ENCODE data around the gene TBC1D20. TPM values are rescaled to one million over a fixed set of nuclear protein-coding genes. Genes with fewer than 3 reads are reported as not detected.

The TBC1D20 gene
- total and polyA plus RNA-seq, 2 of the 4 experiments (the other 2 are of a cell fraction) = 39.1 to 42.8 TPM

DNA sequence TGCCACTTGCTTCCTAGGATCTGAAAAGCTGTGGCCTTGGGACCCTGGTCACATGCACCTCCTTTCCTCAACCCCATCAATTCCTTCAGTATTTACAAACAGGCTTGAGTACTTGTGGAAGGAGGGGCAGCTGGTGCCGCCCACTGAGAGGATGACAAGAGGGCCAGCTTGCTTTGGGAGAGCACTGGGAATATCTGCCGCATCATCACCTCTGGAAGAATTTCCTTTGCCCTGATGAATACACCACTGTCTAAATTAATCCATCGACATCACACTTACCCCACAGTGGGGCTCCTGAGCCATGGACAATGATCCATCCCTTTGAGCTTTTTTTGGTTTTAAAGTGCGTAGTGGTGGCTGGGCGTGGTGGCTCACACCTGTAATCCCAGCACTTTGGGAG is 25.9 kb downstream of the TBC1D20 start:
- POLR2A ChIA-PET (ENCODE audit: unreplicated experiment) = no interaction called here

More for the DNA sequence above, 25.9 kb downstream of the TBC1D20 start:
- no peak overlapping the region for H2AK9ac ChIP-seq (replicated peaks; ENCODE audit: low read depth, low read length, poor library complexity)
- no peak overlapping the region for H4K5ac ChIP-seq (ENCODE audit: low read depth, low read length)
- peaks cover 75% of the 10 kb centered on the region for H3K36me3 ChIP-seq (ENCODE audit: control insufficient read depth, insufficient read depth, low read length)
- dilution Hi-C loops (cut with HindIII; ENCODE audit: low sequenced_read_pairs, unreplicated experiment) (no loop called here), in situ Hi-C loops (cut with MboI; ENCODE audit: low sequenced_read_pairs) (no loop called here), intact Hi-C loops (cut with micrococcal nuclease) (no loop called here)
- H3K9me3 ChIP-seq (ENCODE audit: control insufficient read depth, insufficient read depth, low read length) = no peaks in the 10 kb centered on the region
- ATAC-seq (ENCODE audit: low read depth) (no peak), DNase-seq (no peak)
- no peak overlapping the region for H2BK15ac ChIP-seq (ENCODE audit: low read depth, low read length)
- H2BK20ac ChIP-seq (ENCODE audit: low read depth, low read length) = no peak overlapping the region
- no peak overlapping the region for H2AK5ac ChIP-seq (ENCODE audit: low read depth, low read length)
- H2BK120ac ChIP-seq (ENCODE audit: low read depth, low read length) = no peak overlapping the region
- no peak overlapping the region for H2BK5ac ChIP-seq (ENCODE audit: low read depth, low read length, poor library complexity, severe bottlenecking)
- BruUV-seq (replicated peaks) = no TSS peak
- no peak overlapping the region for H3K23ac ChIP-seq (ENCODE audit: low read depth, low read length)
- H3K4me2 ChIP-seq (ENCODE audit: low read depth, low read length) = no peak overlapping the region
- H3K9me1 ChIP-seq (ENCODE audit: insufficient read depth, low read length) = peaks cover 7% of the 10 kb centered on the region; the same call in 1 of the 2 replicates
- CTCF ChIA-PET = interaction anchor here (0.6 to 1.4 kb wide), 3 partner anchors 22 to 42 kb away, joined by 3 read pairs; no protein-coding TSS in a partner anchor
- H3K14ac ChIP-seq (replicated peaks; ENCODE audit: low read depth, low read length) = no peak overlapping the region
- H3K9ac ChIP-seq (ENCODE audit: low read depth, low read length) = no peak overlapping the region
- no peak overlapping the region for H4K91ac ChIP-seq (ENCODE audit: insufficient read depth, low read depth, low read length)
- TF ChIP-seq POLR2A (IDR thresholded peaks at IDR 0.05; ENCODE audit: low read depth, low read length) (no peak), MXI1 (IDR thresholded peaks at IDR 0.05; ENCODE audit: borderline replicate concordance, low read depth, low read length) (no peak), MAFK (IDR thresholded peaks at IDR 0.05; ENCODE audit: low read depth, low read length) (no peak), CEBPB (IDR thresholded peaks at IDR 0.05; ENCODE audit: low read depth, low read length) (no peak), SMC3 (IDR thresholded peaks at IDR 0.05; ENCODE audit: low read depth, low read length) (no peak), RAD21 (IDR thresholded peaks at IDR 0.05; ENCODE audit: low read length) (no peak), FOS (IDR thresholded peaks at IDR 0.05; ENCODE audit: low read depth, low read length) (no peak)
- TF ChIP-seq, protein P1, sequence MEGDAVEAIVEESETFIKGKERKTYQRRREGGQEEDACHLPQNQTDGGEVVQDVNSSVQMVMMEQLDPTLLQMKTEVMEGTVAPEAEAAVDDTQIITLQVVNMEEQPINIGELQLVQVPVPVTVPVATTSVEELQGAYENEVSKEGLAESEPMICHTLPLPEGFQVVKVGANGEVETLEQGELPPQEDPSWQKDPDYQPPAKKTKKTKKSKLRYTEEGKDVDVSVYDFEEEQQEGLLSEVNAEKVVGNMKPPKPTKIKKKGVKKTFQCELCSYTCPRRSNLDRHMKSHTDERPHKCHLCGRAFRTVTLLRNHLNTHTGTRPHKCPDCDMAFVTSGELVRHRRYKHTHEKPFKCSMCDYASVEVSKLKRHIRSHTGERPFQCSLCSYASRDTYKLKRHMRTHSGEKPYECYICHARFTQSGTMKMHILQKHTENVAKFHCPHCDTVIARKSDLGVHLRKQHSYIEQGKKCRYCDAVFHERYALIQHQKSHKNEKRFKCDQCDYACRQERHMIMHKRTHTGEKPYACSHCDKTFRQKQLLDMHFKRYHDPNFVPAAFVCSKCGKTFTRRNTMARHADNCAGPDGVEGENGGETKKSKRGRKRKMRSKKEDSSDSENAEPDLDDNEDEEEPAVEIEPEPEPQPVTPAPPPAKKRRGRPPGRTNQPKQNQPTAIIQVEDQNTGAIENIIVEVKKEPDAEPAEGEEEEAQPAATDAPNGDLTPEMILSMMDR (conservative IDR thresholded peaks at IDR 0.05; ENCODE audit: low read depth, low read length) = no peak
- TF ChIP-seq, protein P2, sequence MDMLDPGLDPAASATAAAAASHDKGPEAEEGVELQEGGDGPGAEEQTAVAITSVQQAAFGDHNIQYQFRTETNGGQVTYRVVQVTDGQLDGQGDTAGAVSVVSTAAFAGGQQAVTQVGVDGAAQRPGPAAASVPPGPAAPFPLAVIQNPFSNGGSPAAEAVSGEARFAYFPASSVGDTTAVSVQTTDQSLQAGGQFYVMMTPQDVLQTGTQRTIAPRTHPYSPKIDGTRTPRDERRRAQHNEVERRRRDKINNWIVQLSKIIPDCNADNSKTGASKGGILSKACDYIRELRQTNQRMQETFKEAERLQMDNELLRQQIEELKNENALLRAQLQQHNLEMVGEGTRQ (IDR thresholded peaks at IDR 0.05; ENCODE audit: low read depth, low read length) = no peak
- TF ChIP-seq, protein P3, sequence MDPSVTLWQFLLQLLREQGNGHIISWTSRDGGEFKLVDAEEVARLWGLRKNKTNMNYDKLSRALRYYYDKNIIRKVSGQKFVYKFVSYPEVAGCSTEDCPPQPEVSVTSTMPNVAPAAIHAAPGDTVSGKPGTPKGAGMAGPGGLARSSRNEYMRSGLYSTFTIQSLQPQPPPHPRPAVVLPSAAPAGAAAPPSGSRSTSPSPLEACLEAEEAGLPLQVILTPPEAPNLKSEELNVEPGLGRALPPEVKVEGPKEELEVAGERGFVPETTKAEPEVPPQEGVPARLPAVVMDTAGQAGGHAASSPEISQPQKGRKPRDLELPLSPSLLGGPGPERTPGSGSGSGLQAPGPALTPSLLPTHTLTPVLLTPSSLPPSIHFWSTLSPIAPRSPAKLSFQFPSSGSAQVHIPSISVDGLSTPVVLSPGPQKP (IDR thresholded peaks at IDR 0.05; ENCODE audit: borderline replicate concordance, low read depth, low read length) = no peak
- H3K4me3 ChIP-seq (ENCODE audit: insufficient read depth, low read depth, low read length) = no peak overlapping the region
- WGBS, 2 experiments (ENCODE audit: extremely low coverage in 2 of 2, insufficient read length in 1 of 2) = no CpG with 5 or more reads among the region's 5 CpGs
- no peak overlapping the region for H2AFZ ChIP-seq (replicated peaks; ENCODE audit: low read length, poor library complexity)
- no peak overlapping the region for H4K8ac ChIP-seq (ENCODE audit: low read depth in 2 of 2, low read length in 2 of 2)
- H3K4ac ChIP-seq (ENCODE audit: low read depth, low read length) = no peak overlapping the region
- H3K56ac ChIP-seq (ENCODE audit: extremely low read depth, insufficient read depth, low read length) = no peak overlapping the region
- H4K20me1 ChIP-seq (ENCODE audit: insufficient read depth, low read length) = peaks cover 17% of the 10 kb centered on the region
- H3K27me3 ChIP-seq (ENCODE audit: control insufficient read depth, insufficient read depth, low read length) = no peaks in the 10 kb centered on the region
- no peak overlapping the region for H3K18ac ChIP-seq (ENCODE audit: low read depth, low read length)
- no peaks in the 10 kb centered on the region for H3K4me1 ChIP-seq (ENCODE audit: control insufficient read depth, insufficient read depth, low read length)
- H3K79me1 ChIP-seq (ENCODE audit: low read depth in 1 of 2, low read length in 2 of 2) = peaks cover 8 to 37% of the 10 kb centered on the region in 2 experiments; a peak in 3 of 4 replicates
- no peak overlapping the region for H3K27ac ChIP-seq (ENCODE audit: insufficient read depth, low read length)

Measured in IMR-90 (cell line).